ENCODE measurements around the gene GABPB1.

Gene GABPB1

DNA sequence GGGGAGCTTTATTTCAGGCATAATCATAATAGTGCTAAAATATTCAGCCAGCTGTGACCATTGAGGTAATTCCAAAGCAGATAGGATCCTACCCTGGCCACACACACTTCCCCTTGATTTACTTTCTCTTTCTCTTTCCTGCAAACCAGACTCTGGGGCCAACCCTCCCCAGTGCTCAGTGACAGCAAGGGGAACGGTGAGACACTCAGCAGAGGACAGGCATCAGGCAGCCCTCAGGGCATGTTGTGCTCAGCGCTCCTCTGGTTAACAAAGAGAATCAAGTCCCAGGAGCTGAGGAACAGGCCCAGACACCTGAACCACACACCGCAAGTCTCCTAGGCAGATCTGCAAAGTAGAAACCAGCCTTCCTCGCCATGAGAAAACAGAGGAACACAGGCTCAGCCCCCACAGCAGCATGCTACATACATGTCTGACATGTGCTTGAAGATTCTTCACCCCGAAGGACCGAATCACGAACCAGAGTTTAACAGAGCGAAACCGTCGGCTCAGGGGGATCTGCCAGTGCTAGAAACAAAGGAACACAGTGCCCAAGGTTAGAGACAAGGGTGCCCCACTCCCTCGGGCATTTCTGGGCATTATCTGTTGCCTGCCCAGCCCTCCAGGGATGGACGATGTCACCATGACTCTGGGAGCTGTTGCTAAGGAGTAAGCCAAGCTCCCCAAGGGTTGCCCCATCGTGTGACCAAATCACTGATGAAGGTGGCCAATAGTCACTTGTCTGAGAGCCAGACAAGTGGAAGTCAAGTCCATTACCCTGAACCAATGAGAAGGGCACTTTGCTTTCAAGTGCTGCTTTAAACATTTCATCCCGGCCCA lies 107.0 kb downstream of the GABPB1 start:
- ATAC-seq: no peak
- TF ChIP-seq RARB (CRISPR knock-in tag; IDR thresholded peaks at IDR 0.05): no peak
- no peak for TF ChIP-seq SNAI2 (CRISPR knock-in tag; IDR thresholded peaks at IDR 0.05)
- no peak for TF ChIP-seq GLIS3 (CRISPR knock-in tag; IDR thresholded peaks at IDR 0.05)
- TF ChIP-seq TOX (CRISPR knock-in tag; IDR thresholded peaks at IDR 0.05; ENCODE audit: borderline replicate concordance): no peak
- TF ChIP-seq ZFP3 (CRISPR knock-in tag; IDR thresholded peaks at IDR 0.05): no peak
- no peak for TF ChIP-seq ZNF8 (CRISPR knock-in tag; IDR thresholded peaks at IDR 0.05)
- TF ChIP-seq CSDC2 (CRISPR knock-in tag; IDR thresholded peaks at IDR 0.05): no peak
- TF ChIP-seq ZFP30 (CRISPR knock-in tag; IDR thresholded peaks at IDR 0.05): no peak
- TF ChIP-seq ARNTL (CRISPR knock-in tag; IDR thresholded peaks at IDR 0.05; ENCODE audit: borderline replicate concordance, low read depth): no peak
- TF ChIP-seq, protein P1, sequence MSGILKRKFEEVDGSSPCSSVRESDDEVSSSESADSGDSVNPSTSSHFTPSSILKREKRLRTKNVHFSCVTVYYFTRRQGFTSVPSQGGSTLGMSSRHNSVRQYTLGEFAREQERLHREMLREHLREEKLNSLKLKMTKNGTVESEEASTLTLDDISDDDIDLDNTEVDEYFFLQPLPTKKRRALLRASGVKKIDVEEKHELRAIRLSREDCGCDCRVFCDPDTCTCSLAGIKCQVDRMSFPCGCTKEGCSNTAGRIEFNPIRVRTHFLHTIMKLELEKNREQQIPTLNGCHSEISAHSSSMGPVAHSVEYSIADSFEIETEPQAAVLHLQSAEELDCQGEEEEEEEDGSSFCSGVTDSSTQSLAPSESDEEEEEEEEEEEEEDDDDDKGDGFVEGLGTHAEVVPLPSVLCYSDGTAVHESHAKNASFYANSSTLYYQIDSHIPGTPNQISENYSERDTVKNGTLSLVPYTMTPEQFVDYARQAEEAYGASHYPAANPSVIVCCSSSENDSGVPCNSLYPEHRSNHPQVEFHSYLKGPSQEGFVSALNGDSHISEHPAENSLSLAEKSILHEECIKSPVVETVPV (CRISPR knock-in tag; IDR thresholded peaks at IDR 0.05): no peak
- no peak for TF ChIP-seq TCF4 (CRISPR knock-in tag; IDR thresholded peaks at IDR 0.05; ENCODE audit: borderline replicate concordance)
- TF ChIP-seq, protein P2, sequence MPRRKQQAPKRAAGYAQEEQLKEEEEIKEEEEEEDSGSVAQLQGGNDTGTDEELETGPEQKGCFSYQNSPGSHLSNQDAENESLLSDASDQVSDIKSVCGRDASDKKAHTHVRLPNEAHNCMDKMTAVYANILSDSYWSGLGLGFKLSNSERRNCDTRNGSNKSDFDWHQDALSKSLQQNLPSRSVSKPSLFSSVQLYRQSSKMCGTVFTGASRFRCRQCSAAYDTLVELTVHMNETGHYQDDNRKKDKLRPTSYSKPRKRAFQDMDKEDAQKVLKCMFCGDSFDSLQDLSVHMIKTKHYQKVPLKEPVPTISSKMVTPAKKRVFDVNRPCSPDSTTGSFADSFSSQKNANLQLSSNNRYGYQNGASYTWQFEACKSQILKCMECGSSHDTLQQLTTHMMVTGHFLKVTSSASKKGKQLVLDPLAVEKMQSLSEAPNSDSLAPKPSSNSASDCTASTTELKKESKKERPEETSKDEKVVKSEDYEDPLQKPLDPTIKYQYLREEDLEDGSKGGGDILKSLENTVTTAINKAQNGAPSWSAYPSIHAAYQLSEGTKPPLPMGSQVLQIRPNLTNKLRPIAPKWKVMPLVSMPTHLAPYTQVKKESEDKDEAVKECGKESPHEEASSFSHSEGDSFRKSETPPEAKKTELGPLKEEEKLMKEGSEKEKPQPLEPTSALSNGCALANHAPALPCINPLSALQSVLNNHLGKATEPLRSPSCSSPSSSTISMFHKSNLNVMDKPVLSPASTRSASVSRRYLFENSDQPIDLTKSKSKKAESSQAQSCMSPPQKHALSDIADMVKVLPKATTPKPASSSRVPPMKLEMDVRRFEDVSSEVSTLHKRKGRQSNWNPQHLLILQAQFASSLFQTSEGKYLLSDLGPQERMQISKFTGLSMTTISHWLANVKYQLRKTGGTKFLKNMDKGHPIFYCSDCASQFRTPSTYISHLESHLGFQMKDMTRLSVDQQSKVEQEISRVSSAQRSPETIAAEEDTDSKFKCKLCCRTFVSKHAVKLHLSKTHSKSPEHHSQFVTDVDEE (CRISPR knock-in tag; IDR thresholded peaks at IDR 0.05): no peak
- TF ChIP-seq, protein P3, sequence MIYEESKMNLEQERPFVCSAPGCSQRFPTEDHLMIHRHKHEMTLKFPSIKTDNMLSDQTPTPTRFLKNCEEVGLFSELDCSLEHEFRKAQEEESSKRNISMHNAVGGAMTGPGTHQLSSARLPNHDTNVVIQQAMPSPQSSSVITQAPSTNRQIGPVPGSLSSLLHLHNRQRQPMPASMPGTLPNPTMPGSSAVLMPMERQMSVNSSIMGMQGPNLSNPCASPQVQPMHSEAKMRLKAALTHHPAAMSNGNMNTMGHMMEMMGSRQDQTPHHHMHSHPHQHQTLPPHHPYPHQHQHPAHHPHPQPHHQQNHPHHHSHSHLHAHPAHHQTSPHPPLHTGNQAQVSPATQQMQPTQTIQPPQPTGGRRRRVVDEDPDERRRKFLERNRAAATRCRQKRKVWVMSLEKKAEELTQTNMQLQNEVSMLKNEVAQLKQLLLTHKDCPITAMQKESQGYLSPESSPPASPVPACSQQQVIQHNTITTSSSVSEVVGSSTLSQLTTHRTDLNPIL (CRISPR knock-in tag; IDR thresholded peaks at IDR 0.05; ENCODE audit: low read depth): no peak
- no peak for TF ChIP-seq ESRRG (CRISPR knock-in tag; IDR thresholded peaks at IDR 0.05)
- TF ChIP-seq, protein P4, sequence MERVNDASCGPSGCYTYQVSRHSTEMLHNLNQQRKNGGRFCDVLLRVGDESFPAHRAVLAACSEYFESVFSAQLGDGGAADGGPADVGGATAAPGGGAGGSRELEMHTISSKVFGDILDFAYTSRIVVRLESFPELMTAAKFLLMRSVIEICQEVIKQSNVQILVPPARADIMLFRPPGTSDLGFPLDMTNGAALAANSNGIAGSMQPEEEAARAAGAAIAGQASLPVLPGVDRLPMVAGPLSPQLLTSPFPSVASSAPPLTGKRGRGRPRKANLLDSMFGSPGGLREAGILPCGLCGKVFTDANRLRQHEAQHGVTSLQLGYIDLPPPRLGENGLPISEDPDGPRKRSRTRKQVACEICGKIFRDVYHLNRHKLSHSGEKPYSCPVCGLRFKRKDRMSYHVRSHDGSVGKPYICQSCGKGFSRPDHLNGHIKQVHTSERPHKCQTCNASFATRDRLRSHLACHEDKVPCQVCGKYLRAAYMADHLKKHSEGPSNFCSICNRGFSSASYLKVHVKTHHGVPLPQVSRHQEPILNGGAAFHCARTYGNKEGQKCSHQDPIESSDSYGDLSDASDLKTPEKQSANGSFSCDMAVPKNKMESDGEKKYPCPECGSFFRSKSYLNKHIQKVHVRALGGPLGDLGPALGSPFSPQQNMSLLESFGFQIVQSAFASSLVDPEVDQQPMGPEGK (CRISPR knock-in tag; IDR thresholded peaks at IDR 0.05; ENCODE audit: borderline replicate concordance): no peak

DNA sequence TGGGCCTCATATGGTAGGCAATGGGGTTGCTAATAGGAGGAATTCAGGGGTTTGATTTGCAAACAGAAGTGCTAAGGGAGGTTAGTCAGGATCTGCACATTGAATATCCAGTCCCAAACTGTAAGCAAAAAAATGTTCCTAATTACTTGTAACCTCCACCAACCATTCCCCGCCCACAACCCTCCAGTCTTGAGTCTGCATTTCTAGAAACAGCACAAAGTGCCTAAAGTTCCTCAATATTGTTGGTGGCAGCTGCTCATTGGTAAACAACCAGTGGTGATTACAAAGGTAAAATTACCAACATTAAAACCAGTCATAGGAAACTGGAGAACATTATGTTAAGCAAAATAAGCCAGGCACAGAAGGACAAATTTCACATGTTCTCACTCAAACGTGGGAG lies 108.4 kb downstream of the GABPB1 start:
- TF ChIP-seq GLIS3 (CRISPR knock-in tag; IDR thresholded peaks at IDR 0.05) (no peak), ZNF565 (CRISPR knock-in tag; conservative IDR thresholded peaks at IDR 0.05; ENCODE audit: low read depth) (no peak), PPARA (CRISPR knock-in tag; IDR thresholded peaks at IDR 0.05; ENCODE audit: borderline replicate concordance) (no peak)
- TF ChIP-seq, protein P1 (CRISPR knock-in tag; IDR thresholded peaks at IDR 0.05): no peak
- no peak for ATAC-seq

DNA sequence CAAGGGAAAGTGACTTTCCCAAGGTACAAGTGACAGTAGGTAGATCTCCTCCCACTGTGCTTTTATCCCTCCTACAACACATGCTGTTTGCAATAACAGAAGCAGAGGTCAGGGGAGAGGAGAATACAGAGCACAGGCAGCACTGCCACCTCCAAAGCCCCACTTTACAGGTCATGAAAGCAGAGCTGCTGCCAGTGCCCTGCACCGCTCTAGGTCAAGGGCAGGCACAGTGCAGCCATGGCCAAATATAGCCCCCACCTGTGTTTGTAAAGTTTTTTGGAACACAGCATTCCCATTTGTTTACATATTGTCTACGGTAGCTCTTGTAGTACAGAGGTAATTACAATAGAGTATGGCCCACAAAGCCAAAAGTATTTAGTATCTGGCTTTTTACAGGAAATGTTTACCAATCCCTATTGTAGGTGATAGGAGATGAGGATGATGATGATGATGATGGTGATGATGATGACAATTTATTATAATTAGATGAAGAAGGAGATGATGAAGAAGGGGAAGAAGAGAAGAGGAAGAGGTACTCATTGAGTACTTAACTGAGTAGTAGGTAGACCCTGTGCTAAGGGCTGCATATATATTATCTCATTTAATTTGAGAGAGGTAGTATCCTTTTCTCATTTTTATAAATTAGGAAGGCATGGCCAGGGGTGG lies 109.9 kb downstream of the GABPB1 start:
- ATAC-seq: no peak
- no peak for TF ChIP-seq ZC3H10 (CRISPR knock-in tag; IDR thresholded peaks at IDR 0.05)
- no peak for TF ChIP-seq BACH2 (CRISPR knock-in tag; IDR thresholded peaks at IDR 0.05; ENCODE audit: borderline replicate concordance)
- TF ChIP-seq, protein P2 (CRISPR knock-in tag; IDR thresholded peaks at IDR 0.05): no peak
- TF ChIP-seq CSDC2 (CRISPR knock-in tag; IDR thresholded peaks at IDR 0.05): no peak
- no peak for TF ChIP-seq ZFP30 (CRISPR knock-in tag; IDR thresholded peaks at IDR 0.05)
- TF ChIP-seq SNAI2 (CRISPR knock-in tag; IDR thresholded peaks at IDR 0.05): no peak
